Nephron progenitor cell (in vitro differentiated cells): Measurements from ENCODE around the gene RNASEH2A.
A peak's percentile ranks its signal among the peaks of the same experiment; 100 is the strongest.
"Not testable (repeated sequence)": the region's sequence is repeated elsewhere in the genome, so short reads cannot be mapped to it uniquely, and the experiment has no call there.

Experiments used
- DNase-seq: peaks from one replicate; pipeline ENCODE4 v3.0.0; 2021
- H3K27ac Mint-ChIP-seq: 2 replicates; pipeline ENCODE4 v1.8.0; 2021; ENCODE audit warnings: mild to moderate bottlenecking, moderate library complexity, mixed read lengths
- H3K27me3 Mint-ChIP-seq: 2 replicates; pipeline ENCODE4 v1.8.0; 2021; ENCODE audit warnings: mild to moderate bottlenecking, low read depth, mixed read lengths; ENCODE audit not compliant: poor library complexity
- H3K36me3 Mint-ChIP-seq: 2 replicates; pipeline ENCODE4 v1.8.0; 2021; ENCODE audit warnings: low read depth, mixed read lengths
- H3K4me1 Mint-ChIP-seq: 2 replicates; pipeline ENCODE4 v1.8.0; 2021; ENCODE audit warnings: mixed read lengths
- H3K4me3 Mint-ChIP-seq: 2 replicates; pipeline ENCODE4 v1.8.0; 2021; ENCODE audit warnings: mild to moderate bottlenecking, moderate library complexity, mixed read lengths
- H3K9me3 Mint-ChIP-seq: 2 replicates; pipeline ENCODE4 v1.8.0; 2021; ENCODE audit warnings: mild to moderate bottlenecking, moderate library complexity, mixed read lengths
- CTCF ChIP-seq: fragments of 200-600 bp; sonication (generic); IDR thresholded peaks from 2 replicates; pipeline ENCODE4 v1.5.0; 2021; ENCODE audit warnings: antibody characterized with exemption

The RNASEH2A gene

DNA sequence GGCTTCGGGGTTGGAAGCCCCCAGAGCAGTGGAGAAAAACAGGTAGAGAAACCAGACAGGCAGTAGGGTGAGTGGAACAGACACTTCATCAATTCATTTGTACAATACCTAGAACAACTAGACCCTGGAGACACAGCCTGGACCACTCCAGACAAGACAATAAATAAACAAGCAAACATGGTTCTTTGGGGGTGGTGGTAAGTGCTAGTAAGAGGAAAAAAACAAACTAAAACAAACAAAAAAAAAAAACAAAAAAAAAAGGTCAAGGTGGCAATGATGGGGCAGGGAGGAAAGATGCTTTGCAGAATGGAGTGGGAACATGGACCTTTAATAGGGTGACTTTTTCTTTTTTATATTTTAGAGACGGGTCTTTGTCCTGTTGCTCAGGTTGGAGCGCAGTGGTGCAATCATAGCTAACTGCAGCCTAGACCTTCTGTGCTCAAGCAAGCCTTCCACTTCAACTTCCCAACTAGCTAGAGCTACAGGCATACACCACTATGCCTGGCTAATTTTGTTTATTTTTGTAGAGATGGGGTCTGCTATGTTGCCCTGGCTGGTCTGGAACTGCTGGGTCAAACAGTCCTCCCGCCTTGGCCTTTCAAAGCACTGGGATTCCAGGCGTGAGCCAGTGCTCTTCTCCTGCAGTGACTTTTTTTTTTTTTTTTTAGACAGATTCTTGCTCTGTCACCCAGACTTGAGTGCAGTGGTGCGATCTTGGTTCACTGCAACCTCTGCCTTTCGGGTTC lies 12.0 kb upstream of the RNASEH2A start:
- peaks cover 26% of the 10 kb centered on the region for H3K36me3 Mint-ChIP-seq
- no peak overlapping the region for H3K27ac Mint-ChIP-seq
- DNase-seq, result no peak
- H3K4me1 Mint-ChIP-seq, result peaks cover 41% of the 10 kb centered on the region
- no peaks in the 10 kb centered on the region for H3K9me3 Mint-ChIP-seq
- TF ChIP-seq CTCF, result no peak
- peaks cover 4% of the 10 kb centered on the region for H3K27me3 Mint-ChIP-seq
- H3K4me3 Mint-ChIP-seq, result peak overlapping the region; percentile 68

- Mint-ChIP-seq H3K4me1 (peaks cover 40% of the 10 kb centered on the region), H3K27ac (no peak overlapping the region), H3K4me3 (no peak overlapping the region), H3K9me3 (no peaks in the 10 kb centered on the region), H3K27me3 (peaks cover 4% of the 10 kb centered on the region), H3K36me3 (peaks cover 31% of the 10 kb centered on the region)
- no peak for DNase-seq
- no peak for TF ChIP-seq CTCF
These were observed 11.4 kb upstream of the RNASEH2A start for GRCh38 chr19:12794971-12795381.

GRCh38 chr19:12796146-12797071 lies 10.0 kb upstream of the RNASEH2A start:
- no peaks in the 10 kb centered on the region for H3K27me3 Mint-ChIP-seq
- H3K4me1 Mint-ChIP-seq, result peaks cover 40% of the 10 kb centered on the region
- H3K9me3 Mint-ChIP-seq, result no peaks in the 10 kb centered on the region
- peaks cover 31% of the 10 kb centered on the region for H3K36me3 Mint-ChIP-seq
- TF ChIP-seq CTCF, result peak; percentile 94
- peak; percentile 82 for DNase-seq
- no peak overlapping the region for H3K4me3 Mint-ChIP-seq
- H3K27ac Mint-ChIP-seq, result no peak overlapping the region

GRCh38 chr19:12797141-12797587 lies 9.2 kb upstream of the RNASEH2A start:
- Mint-ChIP-seq H3K27me3 (no peaks in the 10 kb centered on the region), H3K9me3 (no peaks in the 10 kb centered on the region), H3K4me1 (peaks cover 42% of the 10 kb centered on the region), H3K36me3 (peaks cover 31% of the 10 kb centered on the region), H3K27ac (no peak overlapping the region), H3K4me3 (no peak overlapping the region)
- no peak for DNase-seq
- no peak for TF ChIP-seq CTCF

GRCh38 chr19:12797607-12798006 lies 8.8 kb upstream of the RNASEH2A start:
- DNase-seq, H3K27me3 Mint-ChIP-seq, H3K4me3 Mint-ChIP-seq, H3K9me3 Mint-ChIP-seq: not testable (repeated sequence)
- Mint-ChIP-seq H3K27ac (peak overlapping the region; percentile 72), H3K36me3 (peaks cover 31% of the 10 kb centered on the region), H3K4me1 (peaks cover 46% of the 10 kb centered on the region)

GRCh38 chr19:12799742-12800465 lies 6.5 kb upstream of the RNASEH2A start:
- Mint-ChIP-seq H3K27ac (no peak overlapping the region), H3K36me3 (peaks cover 31% of the 10 kb centered on the region), H3K9me3 (no peaks in the 10 kb centered on the region), H3K4me1 (peaks cover 32% of the 10 kb centered on the region), H3K4me3 (peak overlapping the region; percentile 90), H3K27me3 (no peaks in the 10 kb centered on the region)
- TF ChIP-seq CTCF, result no peak
- no peak for DNase-seq
